HG03575 (cell line): ENCODE data around the gene PTPN21.

Source experiments
- ATAC-seq: cut with Tn5 transposase; IDR thresholded peaks from one replicate; pipeline ENCODE4 v1.9.1; 2021; ENCODE audit not compliant: unreplicated experiment, insufficient number of reproducible peaks, low FRiP score; ENCODE audit errors: extremely low read depth

The PTPN21 gene

DNA sequence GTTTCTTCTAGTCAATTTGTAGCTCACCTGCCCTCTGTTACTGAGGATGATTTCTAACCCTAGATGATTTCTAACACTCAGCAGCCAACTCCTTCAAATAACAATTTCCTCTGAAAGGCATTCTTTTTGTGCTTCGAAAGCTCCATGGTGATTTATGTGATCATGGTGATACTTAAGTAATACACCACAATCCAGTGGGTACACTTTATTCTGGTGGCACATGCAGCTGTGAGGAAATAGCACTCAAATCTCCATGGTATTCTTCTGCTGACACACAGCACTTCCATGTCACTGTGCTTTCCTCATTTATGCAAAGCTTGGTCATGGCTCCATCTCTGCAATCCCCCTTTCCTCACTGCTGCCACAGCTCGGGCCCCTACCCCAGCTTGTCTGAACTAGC, 73.7 kb downstream of the PTPN21 start:
- no peak for ATAC-seq

DNA sequence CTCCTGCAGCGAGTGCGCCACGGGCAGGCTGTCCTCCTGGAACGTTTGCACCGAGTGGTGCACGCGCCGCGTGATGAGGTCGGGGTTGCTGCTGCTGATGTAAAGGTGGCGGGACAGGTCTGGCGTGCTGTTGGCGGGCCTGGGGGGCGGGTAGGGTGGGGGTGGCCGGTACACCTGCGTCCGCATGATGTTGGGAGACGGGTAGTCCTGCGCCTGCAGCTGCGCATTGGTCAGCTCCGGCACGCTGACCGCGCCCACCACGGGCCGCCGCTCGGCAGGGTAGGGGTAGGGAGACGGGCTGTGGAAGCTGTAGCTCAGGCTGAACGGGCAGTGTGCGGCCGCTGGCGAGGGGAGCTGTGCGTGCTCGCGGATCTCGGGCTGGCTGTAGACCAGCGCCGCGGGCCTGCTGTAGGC, 75.2 kb downstream of the PTPN21 start:
- no peak for ATAC-seq

DNA sequence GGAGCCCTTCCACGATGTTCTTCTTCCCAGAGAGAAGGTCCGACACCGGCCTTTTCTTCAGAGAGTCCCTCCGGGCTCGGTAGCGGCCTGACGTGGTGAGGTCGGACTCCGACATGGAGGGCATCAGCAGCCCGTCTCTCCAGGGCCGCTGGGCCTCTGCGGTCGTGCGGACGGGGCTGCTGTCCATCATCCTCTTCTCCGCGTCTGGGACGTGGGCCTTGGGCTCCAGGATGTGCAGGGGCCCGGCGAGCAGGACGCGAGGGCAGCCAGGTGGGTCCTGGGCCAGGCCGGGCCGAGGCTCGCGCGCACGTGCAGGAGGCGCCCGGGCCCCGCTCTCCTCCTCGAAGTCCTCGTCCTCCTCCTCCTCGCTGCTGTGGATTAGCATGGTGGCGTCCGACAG, 75.9 kb downstream of the PTPN21 start:
- no peak for ATAC-seq

DNA sequence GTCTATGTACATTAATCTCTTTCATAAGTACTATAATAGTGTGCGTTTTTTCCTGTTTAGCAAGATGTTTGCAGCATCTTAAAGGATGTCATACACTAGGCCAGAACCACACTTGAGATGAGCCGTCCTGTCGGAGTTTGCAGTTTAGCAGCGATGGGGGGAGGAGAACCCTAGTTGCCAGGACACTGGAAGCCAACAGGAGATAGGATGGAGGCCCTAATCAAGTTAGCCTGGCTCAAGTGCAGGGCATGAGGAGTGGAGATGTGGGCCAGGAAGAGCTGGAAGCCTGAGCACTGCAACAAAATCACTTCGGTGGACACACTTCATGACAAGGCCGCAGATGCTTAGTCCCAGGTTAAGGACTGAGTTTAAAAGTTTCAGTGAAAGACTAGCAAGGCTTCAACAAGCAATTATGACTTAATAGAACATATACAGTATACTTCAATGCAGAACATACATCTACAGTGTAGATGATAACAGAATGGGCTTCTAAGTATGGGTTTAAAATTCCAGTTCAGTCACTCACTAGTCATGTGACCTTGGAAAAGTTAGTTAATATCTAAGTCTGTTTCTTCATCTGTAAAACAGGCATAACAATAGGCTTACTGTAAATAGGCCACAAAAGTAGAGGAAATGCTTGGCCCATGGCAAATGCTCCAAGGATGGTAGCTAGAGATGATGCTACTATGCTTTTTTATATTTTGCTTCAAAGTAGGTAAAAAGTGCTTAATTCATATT, 77.1 kb downstream of the PTPN21 start:
- no peak for ATAC-seq

DNA sequence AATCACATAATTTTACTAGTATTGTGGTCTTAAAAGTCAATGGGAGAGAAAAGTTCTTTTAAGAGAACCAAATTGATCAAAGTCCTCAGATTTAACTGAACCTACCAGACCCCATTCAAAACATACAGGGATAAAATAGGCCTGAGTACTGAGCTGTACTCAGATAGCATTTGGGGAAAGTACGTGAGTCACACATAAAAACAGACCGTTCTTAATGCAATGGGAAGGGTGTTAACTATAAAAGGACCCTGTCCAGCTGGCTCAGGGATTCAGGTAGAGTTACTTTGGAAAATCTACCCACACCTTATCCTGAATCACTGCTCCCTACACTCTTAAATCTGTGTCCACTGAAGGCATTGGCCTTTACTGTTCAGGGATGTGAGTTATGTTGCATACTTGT, 78.0 kb downstream of the PTPN21 start:
- no peak for ATAC-seq

DNA sequence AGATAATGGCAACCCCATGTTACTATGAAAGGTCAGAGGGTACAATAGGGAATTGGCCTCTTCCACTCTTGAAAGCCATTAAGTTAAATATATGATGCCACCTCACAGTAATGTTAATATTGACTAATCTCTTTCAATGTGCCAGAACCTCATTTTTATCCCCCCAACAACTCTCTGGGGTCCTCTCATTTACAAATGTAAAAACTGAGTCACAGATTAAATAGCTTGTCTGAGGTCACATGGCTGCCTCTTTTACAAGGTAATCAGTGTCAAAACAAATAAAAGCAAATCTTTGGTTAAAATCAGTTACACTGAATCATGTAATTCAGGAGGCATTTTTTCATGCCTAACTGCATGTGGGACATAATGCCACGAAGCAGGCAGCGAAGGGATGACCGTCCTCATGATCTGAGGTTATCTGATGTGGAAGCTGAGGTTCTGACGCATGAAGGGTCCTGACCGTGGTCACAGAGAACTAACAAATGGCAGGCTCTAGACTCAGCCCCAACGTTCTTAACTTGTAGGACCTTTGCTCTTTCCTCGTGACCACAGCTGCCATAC, 78.5 kb downstream of the PTPN21 start:
- ATAC-seq, result no peak

DNA sequence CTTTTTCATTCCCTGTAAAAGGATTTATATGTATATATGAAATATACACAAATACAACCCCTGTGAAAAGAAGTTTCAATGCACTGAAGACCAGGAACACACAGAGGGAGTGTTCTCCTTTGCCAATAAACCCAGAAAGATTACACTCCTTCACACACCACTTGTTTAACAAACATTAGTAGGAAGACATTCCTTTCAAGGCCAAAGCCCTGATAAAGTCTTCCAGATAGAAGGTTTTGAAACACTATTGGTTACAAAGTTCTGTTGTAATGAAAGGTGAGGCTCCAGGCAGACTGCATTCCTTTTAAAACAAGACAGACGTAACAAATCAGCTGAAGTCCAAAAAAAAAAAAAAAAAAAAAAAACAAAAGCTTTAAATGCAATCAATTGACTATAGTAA, 81.0 kb downstream of the PTPN21 start:
- ATAC-seq, result no peak

DNA sequence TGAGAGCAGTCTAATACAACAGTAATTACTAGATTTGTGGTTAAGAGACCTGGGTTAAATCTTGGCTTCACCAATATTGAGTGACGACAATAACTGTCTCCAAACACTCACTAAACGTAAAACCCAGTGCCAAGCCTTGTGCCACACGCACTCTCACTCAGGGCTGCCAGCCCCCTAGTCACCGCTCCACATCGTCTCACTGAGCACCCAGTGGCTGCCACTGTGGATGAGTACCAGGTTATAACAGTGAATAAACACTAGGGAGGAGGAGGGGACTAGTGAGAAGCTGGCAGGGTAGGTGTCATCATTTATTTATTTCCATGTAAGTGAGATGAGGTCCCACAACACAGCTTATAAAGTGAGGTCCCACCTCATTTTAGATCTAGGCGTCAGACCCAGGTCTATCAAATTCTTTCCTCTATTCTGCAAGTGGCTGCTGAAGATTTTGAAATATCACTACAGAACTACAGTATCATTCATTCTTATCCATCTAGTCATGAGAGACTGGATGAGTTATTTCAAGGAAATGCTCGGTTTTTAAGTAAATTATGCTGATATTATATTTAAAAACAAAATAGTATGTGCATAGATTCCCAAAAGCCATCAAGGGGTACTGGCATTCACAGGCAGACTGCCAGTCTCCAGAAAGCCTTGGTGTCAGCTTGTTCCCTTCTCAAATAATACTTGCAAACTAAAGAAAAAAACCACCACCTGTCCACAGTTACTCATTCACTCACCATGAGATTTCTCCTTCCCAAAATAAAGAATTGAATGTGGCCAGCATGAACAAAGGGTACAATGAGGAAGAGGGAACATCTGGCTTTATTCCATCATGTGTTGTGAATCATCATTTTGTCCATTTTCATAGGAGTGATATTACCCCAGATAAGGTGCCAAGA, 84.0 kb downstream of the PTPN21 start:
- no peak for ATAC-seq

DNA sequence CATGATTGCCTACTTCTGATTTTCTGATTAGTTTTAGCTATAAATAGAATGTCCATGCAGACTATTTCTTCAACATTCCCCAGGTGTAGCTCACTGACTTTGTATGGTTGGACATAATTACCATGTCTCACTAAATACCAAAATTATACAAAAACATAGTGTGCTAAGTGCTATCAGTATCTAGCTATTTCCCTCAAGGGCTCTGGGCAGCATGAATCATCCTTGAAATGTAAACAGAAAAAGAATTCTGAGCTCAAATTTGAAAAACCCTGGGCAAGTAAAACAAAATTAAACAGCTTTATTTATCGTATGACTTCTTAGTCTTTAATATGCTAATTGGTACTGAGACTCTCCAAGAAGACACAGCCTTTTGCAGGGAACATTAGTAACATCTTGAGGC, 86.4 kb downstream of the PTPN21 start:
- ATAC-seq, result no peak

DNA sequence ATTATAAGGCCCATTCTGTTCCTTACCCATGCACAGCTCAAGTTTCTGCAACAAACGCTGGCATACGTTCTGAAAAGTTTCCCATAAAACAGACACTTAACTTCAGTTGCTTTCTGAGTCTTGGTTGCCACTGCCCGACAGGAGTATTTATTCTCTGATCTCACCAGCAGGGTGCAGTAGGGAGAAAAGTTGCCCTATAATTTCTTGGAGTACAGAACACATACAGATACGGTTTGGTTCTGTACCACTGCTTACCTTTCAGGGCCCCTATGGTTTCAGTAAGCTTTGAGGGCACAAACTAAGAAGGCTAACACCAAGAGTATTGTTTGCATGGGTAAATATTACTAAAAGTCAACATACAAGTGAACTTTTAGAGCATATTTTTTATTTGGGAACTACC, 91.5 kb downstream of the PTPN21 start:
- no peak for ATAC-seq

DNA sequence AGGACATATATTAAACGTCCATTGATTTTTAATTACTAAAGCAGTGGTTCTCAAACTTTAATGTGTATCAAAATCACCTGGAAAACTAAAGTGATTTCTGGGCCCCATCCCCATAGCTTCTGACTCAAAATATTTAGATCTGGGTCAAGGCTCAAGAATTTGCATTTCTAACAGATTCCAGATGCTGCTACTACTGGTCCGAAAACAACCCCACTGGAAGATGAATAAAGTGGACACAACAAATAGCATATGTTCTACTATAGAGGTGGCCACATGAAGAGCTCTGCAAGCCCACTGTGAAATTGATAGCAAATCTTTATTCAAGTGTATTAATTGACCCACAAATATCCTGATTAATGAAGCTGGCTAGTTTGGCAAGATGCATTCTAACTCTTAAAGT, 99.9 kb downstream of the PTPN21 start:
- no peak for ATAC-seq

DNA sequence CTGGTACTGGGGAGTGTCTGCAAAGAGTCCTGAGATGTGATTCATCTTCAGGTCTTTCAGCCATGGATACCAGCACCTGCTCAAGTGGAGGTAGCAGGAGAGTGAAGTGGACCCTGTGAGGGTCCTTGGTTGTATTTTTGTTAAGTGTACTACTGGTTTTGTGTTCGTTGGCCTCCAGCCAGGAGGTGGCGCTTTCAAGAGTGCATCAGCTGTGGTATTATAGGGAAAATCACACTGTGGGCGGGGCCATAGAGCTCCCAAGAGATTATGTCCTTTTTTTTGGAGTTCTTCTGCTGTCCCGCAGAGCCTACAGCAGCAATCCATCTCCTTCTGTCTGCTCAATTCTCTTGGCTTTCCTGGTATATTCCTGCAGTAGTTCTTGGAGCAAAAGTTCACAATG, 102.6 kb downstream of the PTPN21 start:
- no peak for ATAC-seq

DNA sequence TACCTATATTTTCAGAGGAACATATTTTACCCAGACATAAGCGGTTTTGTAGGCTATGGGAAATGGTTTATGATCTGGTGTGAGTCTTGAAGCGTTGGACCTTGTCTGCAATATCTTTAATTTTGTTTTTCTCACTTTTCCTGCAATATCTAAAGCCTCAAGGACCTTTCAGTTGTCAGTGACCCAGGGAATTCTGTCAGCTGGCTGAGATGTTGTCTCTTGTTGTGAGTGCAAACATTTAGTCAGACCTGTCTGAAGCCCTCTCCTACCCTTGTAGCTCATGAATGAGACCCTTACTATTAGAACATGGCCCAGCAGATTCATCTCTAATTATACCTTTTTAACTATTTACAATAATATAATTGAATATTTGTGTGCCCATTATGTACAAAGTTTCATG, 115.7 kb downstream of the PTPN21 start:
- no peak for ATAC-seq

DNA sequence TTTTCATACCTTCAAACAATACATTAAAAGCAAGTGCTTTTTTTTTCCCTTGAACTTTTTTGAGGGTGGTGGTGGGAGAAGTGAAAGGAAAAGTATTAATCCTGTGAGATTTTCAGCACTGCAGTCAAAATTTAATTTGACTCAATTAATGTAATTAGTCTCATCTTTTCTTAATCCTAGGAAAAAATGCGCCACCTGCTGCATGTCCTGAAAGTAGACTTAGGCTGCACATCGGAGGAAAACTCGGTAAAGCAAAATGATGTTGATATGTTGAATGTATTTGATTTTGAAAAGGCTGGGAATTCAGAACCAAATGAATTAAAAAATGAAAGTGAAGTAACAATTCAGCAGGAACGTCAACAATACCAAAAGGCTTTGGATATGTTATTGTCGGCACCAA, 117.1 kb downstream of the PTPN21 start:
- ATAC-seq, result no peak

DNA sequence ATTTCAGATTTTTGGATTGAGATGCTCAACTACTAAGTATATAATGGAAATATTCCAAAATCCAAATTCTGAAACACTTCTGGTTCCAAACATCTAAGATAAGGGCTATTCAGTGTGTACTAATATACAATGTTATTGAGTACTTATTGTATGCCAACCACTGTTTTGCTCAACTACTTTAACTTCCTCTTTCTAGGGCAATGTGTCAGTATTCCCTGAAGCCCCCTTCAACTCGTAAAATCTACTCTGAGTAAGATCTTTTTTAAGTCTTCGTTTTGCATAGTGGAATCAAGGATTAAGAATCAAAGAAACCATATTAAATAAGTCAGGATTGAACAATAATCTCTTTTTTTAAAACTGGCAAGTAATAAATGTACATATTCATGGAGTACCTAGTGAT, 123.8 kb downstream of the PTPN21 start:
- ATAC-seq, result no peak

DNA sequence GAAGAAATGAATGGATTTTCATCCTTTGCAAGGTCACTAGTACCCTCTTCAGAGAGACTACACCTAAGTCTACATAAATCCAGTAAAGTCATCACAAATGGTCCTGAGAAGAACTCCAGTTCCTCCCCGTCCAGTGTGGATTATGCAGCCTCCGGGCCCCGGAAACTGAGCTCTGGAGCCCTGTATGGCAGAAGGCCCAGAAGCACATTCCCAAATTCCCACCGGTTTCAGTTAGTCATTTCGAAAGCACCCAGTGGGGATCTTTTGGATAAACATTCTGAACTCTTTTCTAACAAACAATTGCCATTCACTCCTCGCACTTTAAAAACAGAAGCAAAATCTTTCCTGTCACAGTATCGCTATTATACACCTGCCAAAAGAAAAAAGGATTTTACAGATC, 128.5 kb downstream of the PTPN21 start:
- ATAC-seq, result no peak

DNA sequence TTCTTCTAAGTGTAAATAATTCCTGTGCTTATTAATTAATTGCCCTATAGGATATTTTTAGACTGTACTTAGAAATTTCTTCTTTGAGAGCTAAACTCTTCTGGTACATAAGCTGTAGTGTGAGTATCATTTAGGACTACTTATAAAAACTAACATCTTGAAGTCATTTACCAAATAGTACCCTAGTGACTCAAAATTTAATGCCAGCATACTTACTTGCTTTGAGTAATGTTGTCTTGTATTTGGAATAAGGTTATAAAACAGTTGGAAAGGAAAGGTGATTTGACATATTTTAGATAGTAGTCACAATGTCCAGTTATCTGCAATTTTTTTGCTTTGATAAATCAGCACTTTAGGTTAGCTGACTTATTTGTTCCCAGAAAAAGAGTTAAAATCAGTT, 130.2 kb downstream of the PTPN21 start:
- ATAC-seq, result no peak

DNA sequence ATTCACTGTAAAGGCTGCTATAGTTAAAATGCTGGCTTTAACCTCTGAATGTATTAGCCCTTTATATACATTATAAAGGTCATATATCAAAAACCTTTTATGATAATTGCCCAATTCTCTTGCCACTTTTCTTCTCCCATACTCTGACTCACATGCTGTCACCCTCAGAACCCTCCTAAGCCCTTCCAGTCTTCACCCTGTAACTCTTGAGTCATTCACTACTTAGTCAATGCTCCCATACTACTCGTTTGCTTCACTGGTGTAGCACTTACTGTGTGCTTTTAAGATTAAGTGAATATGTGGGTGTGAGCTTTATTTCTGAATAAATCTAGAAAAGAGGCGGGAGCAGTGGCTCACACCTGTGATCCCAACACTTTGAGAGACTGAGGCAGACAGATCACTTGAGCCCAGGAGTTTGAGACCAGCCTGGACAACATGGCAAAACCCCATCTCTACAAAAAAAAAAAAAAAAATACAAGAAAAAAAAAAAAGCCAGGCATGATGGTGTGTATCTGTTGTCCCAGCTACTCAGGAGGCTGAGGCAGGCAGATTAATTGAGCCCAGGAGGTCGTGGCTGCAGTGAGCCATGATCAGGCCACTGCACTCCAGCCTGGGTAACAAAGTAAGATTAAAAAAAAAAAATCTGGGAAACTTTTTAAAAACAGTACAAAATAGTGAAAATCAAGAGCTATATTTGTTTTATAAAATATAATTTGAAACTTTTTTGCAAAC, 131.7 kb downstream of the PTPN21 start:
- no peak for ATAC-seq

DNA sequence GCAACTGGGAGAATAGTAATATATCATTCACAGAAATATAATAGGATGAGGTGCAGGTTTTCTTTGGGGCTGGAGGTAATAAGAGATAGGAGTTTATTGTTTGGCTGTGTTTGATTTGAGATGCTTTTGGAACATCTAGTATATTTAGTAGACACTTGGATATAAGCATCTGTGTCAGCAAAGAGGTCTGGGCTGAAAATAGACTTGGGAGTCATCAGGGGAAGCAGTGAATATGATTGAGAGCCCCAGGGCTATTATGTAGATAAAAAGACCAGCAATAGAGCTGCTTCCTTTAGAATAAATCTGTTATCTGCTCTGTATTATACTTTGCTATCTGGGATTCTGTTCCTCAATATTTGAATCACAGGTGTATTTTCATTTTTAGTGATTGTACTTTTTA, 132.8 kb downstream of the PTPN21 start:
- no peak for ATAC-seq

DNA sequence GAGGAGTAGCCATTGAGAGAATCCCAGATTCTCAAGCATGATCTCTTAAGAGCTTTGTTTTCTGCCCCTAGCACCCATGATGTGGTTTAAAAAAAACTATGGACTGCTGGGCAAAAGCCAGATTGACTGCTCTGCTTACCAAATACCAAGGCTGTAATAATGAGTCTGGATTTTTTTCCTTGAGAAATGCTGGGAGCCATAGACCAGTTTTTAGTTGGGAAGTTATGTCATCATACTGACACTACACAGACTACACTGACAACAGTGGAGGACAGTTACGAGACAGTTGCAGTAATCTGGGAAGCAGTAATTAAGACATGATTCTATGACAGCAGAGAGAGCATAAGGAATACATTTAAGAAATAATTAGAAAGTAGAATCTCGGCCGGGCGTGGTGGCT, 133.5 kb downstream of the PTPN21 start:
- no peak for ATAC-seq
